HepG2 (cell line): Measurements from ENCODE around the gene PSORS1C1. TPM values are rescaled to one million over a fixed set of nuclear protein-coding genes. Genes with fewer than 3 reads are reported as not detected.

Experiments used
- ATAC-seq: fragments of 200-7000 bp; cut with Tn5 transposase; 3 replicates; pipeline ENCODE4 v1.9.1; 2020; ENCODE audit warnings: mild to moderate bottlenecking, moderate library complexity
- BruUV-seq: library from RNA; stranded (reverse); fragments of 400-500 nt; replicated peaks from 2 replicates; lab custom pipeline; 2021; lab: Mats Ljungman, UMichigan
- CTCF ChIA-PET: fragments of 300-600 bp; formaldehyde crosslinking; extraction: SDS; loops from one replicate; lab custom pipeline; 2021; ENCODE audit warnings: low total read pairs, inconsistent platforms, low intra/inter-chr PET ratio; lab: Yijun Ruan, JAX
- POLR2A ChIA-PET: fragments of 350-600 bp; sonication (Branson Sonifier 250); formaldehyde crosslinking; loops from one replicate; lab custom pipeline; 2020; ENCODE audit warnings: antibody characterized with exemption, inconsistent platforms; lab: Yijun Ruan, JAX
- DNase-seq: peaks from one replicate; pipeline ENCODE4 v3.0.0-alpha.2; 2015; ENCODE audit warnings: low spot score
- FAIRE-seq: peaks from 3 replicates; lab custom pipeline; 2011; peaks lifted over from hg19 to GRCh38; lab: Jason Lieb, UNC
- H2AFZ ChIP-seq: one replicate; pipeline ENCODE4 v1.6.1; 2011; ENCODE audit warnings: low read length, inconsistent platforms
- H3K27ac ChIP-seq: fragments of 300-600 bp; 3 replicates; pipeline ENCODE4 v1.8.0; 2011; ENCODE audit warnings: mixed run types, mild to moderate bottlenecking, mixed read lengths, low read length, inconsistent platforms; ENCODE audit not compliant: insufficient read depth; ENCODE audit errors: extremely low read length
- H3K27me3 ChIP-seq, 2 experiments: fragments of 200-600 bp in 1 of 2; 2 replicates in 1 of 2; 3 replicates in 1 of 2; pipeline versions ENCODE4 v1.6.0 to v1.8.0; 2011; ENCODE audit warnings: low read length in 2 of 2, mild to moderate bottlenecking in 2 of 2, moderate library complexity in 2 of 2, inconsistent platforms in 1 of 2; ENCODE audit not compliant: insufficient read depth in 2 of 2, control insufficient read depth in 1 of 2
- H3K36me3 ChIP-seq, 2 experiments: fragments of 200-600 bp in 1 of 2; replicated peaks in 1 of 2; 2 replicates in 1 of 2; 3 replicates in 1 of 2; pipeline versions ENCODE4 v1.5.1 to v1.8.0; 2011; ENCODE audit warnings: low read length in 2 of 2, inconsistent platforms in 1 of 2; ENCODE audit not compliant: insufficient read depth in 2 of 2, control insufficient read depth in 1 of 2
- H3K4me1 ChIP-seq: 2 replicates; pipeline ENCODE4 v1.5.1; 2012; ENCODE audit warnings: low read length, inconsistent platforms; ENCODE audit not compliant: insufficient read depth
- H3K4me2 ChIP-seq: 2 replicates; pipeline ENCODE4 v1.6.0; 2011; ENCODE audit warnings: low read depth, low read length, inconsistent platforms
- H3K4me3 ChIP-seq, 3 experiments: fragments of 200-600 bp in 1 of 3; sonication (generic), shearing (Covaris generic) in 1 of 3; replicated peaks in 1 of 3; 2 replicates each; pipeline ENCODE4 v1.5.1; 2011 to 2016; ENCODE audit warnings: low read length in 3 of 3, inconsistent platforms in 2 of 3, low read depth in 2 of 3, mild to moderate bottlenecking in 2 of 3, control low read depth in 1 of 3, mixed read lengths in 1 of 3; ENCODE audit not compliant: insufficient read depth in 1 of 3
- H3K79me2 ChIP-seq: one replicate; pipeline ENCODE4 v1.6.1; 2011; ENCODE audit warnings: low read length, inconsistent platforms; ENCODE audit not compliant: insufficient read depth
- H3K9ac ChIP-seq: 2 replicates; pipeline ENCODE4 v1.6.0; 2011; ENCODE audit warnings: mild to moderate bottlenecking, low read depth, low read length, inconsistent platforms; ENCODE audit not compliant: insufficient read depth
- H3K9me3 ChIP-seq: 2 replicates; pipeline ENCODE4 v1.5.1; 2012; ENCODE audit warnings: mild to moderate bottlenecking, low read length
- H4K20me1 ChIP-seq: 2 replicates; pipeline ENCODE4 v1.6.0; 2011; ENCODE audit warnings: inconsistent platforms, mild to moderate bottlenecking, low read length, moderate library complexity; ENCODE audit not compliant: insufficient read depth
- CHD4 ChIP-seq: fragments of 200-600 bp; sonication (generic); IDR thresholded peaks from 2 replicates; pipeline ENCODE4 v1.7.0; 2017; ENCODE audit warnings: mild to moderate bottlenecking, low read length, borderline replicate concordance
- GZF1 ChIP-seq: sonication (generic); formaldehyde crosslinking; IDR thresholded peaks from 2 replicates; pipeline ENCODE4 v1.5.1; 2020; ENCODE audit warnings: mild to moderate bottlenecking, missing genetic modification reagents
- HCFC1 ChIP-seq: fragments of 150-350 bp; IDR thresholded peaks from 2 replicates; pipeline ENCODE4 v1.6.1; 2014; ENCODE audit warnings: low read depth, low read length
- NFE2 ChIP-seq: sonication (generic); formaldehyde crosslinking; IDR thresholded peaks from 2 replicates; pipeline ENCODE4 v1.4.0; 2020; ENCODE audit warnings: missing genetic modification reagents
- NPAS2 ChIP-seq: sonication (generic); formaldehyde crosslinking; IDR thresholded peaks from 2 replicates; pipeline ENCODE4 v1.8.0; 2022; ENCODE audit warnings: mild to moderate bottlenecking, missing genetic modification reagents, borderline replicate concordance
- PPARG ChIP-seq: conservative IDR thresholded peaks from 2 replicates; pipeline ENCODE4 v1.6.1; 2016; ENCODE audit warnings: missing biosample characterization, missing genetic modification reagents
- TIGD3 ChIP-seq: sonication (generic); formaldehyde crosslinking; IDR thresholded peaks from 2 replicates; pipeline ENCODE4 v1.5.1; 2020; ENCODE audit warnings: mild to moderate bottlenecking, missing genetic modification reagents, borderline replicate concordance
- ZBTB34 ChIP-seq: sonication (generic); formaldehyde crosslinking; IDR thresholded peaks from 2 replicates; pipeline ENCODE4 v1.8.0; 2022; ENCODE audit warnings: mild to moderate bottlenecking, missing genetic modification reagents
- ZFP41 ChIP-seq: sonication (generic); formaldehyde crosslinking; IDR thresholded peaks from 2 replicates; pipeline ENCODE4 v1.4.0; 2020; ENCODE audit warnings: mild to moderate bottlenecking, missing genetic modification reagents, borderline replicate concordance
- ZNF577 ChIP-seq: sonication (generic); formaldehyde crosslinking; IDR thresholded peaks from 2 replicates; pipeline ENCODE4 v1.4.0; 2020; ENCODE audit warnings: mild to moderate bottlenecking, low read depth, missing genetic modification reagents, borderline replicate concordance
- ZNF737 ChIP-seq: sonication (generic); formaldehyde crosslinking; IDR thresholded peaks from 2 replicates; pipeline ENCODE4 v1.5.0; 2020; ENCODE audit warnings: missing genetic modification reagents, mild to moderate bottlenecking, borderline replicate concordance
- ZNF777 ChIP-seq: sonication (generic); formaldehyde crosslinking; IDR thresholded peaks from 2 replicates; pipeline ENCODE4 v1.4.0; 2020; ENCODE audit warnings: missing genetic modification reagents
- WGBS: methylation state at CpG from one replicate; pipeline ENCODE4 v1.1.6; 2017; ENCODE audit warnings: low lambda C conversion rate; 5-methylcytosine and 5-hydroxymethylcytosine counted together
- in situ Hi-C: cut with HindIII; loops from 2 replicates; pipeline ENCODE4 v1.10.0; 2017; ENCODE audit warnings: low pct_unique_long_range_greater_than_20kb; ENCODE audit not compliant: extremely low pct_ligation_motif_present
- intact Hi-C: fragments of 100-400 bp; cut with micrococcal nuclease; formaldehyde crosslinking; loops from one replicate; pipeline ENCODE4 v1.10.0; 2022; ENCODE audit not compliant: unreplicated experiment
- polyA plus RNA-seq, 8 experiments: library from polyadenylated mRNA; depleted of rRNA in 3 of 8; stranded (reverse) in 7 of 8; unstranded in 1 of 8; fragments of >200 nt; fragmentation: Illumina TruSeq in 4 of 8; extraction: Trizol in 4 of 8; gene quantifications; 2 replicates each; pipeline versions ENCODE4 v1.2.1 to v1.2.3, GENCODE V29; 2011 to 2016; ENCODE audit warnings: low read depth in 4 of 8, missing spikeins in 1 of 8, mixed read lengths in 1 of 8; ENCODE audit not compliant: insufficient read depth in 1 of 8
- total RNA-seq, 5 experiments: library from RNA; depleted of rRNA; stranded (reverse); fragments of >200 nt; fragmentation: Illumina TruSeq; extraction: Trizol; gene quantifications; 2 replicates each; pipeline ENCODE4 v1.2.3, GENCODE V29; 2016; ENCODE audit warnings: low read depth in 1 of 5
- TF ChIP-seq, protein P1 (sequence below): sonication (generic); formaldehyde crosslinking; IDR thresholded peaks from 2 replicates; pipeline ENCODE4 v1.4.0; 2020; ENCODE audit warnings: missing genetic modification reagents

Gene PSORS1C1
- total and polyA plus RNA-seq, 2 of the 13 experiments (the other 11 are each of a cell fraction or from before 2014, with no cell fraction given), result 0.01 to 0.02 TPM

GRCh38 chr6:31130751-31131150, 16.2 kb downstream of the PSORS1C1 start:
- Histone ChIP-seq H4K20me1 (no peaks in the 10 kb centered on the region), H3K9ac (no peak overlapping the region), H3K27ac (no peak overlapping the region), H3K9me3 (no peaks in the 10 kb centered on the region), H3K79me2 (no peaks in the 10 kb centered on the region), H3K27me3 (peaks cover 0 to 23% of the 10 kb centered on the region in 2 experiments; a peak in 3 of 5 replicates), H3K4me2 (no peak overlapping the region)
- POLR2A ChIA-PET, result no interaction called here
- no peak for ATAC-seq
- in situ Hi-C loops, result no loop called here
- CTCF ChIA-PET, result no interaction called here
- 47% methylated on average over 3 of the region's 3 CpGs for WGBS
- no peak for DNase-seq
- no peak for FAIRE-seq
- BruUV-seq, result no TSS peak
- no peak for TF ChIP-seq ZFP41 (CRISPR knock-in tag)
- no peak for TF ChIP-seq ZNF577 (CRISPR knock-in tag)
- no peak for TF ChIP-seq GZF1 (CRISPR knock-in tag)
- TF ChIP-seq ZBTB34 (CRISPR knock-in tag), result no peak
- no peak for TF ChIP-seq NPAS2 (CRISPR knock-in tag)
- no peak for TF ChIP-seq NFE2 (CRISPR knock-in tag)
- TF ChIP-seq ZNF777, result no peak
- TF ChIP-seq HCFC1, result no peak
- no peak for TF ChIP-seq TIGD3
- TF ChIP-seq ZNF737, result no peak
- TF ChIP-seq, protein P1, sequence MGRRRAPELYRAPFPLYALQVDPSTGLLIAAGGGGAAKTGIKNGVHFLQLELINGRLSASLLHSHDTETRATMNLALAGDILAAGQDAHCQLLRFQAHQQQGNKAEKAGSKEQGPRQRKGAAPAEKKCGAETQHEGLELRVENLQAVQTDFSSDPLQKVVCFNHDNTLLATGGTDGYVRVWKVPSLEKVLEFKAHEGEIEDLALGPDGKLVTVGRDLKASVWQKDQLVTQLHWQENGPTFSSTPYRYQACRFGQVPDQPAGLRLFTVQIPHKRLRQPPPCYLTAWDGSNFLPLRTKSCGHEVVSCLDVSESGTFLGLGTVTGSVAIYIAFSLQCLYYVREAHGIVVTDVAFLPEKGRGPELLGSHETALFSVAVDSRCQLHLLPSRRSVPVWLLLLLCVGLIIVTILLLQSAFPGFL (CRISPR knock-in tag), result no peak
- TF ChIP-seq CHD4, result no peak
- TF ChIP-seq PPARG (CRISPR knock-in tag), result no peak
- TF ChIP-seq, all 625 proteins: peak for 0
- H2AFZ ChIP-seq, result no peak overlapping the region
- no peaks in the 10 kb centered on the region for H3K36me3 ChIP-seq
- no peak overlapping the region for H3K4me3 ChIP-seq
- no peaks in the 10 kb centered on the region for H3K4me1 ChIP-seq
- intact Hi-C loops, result no loop called here
